ENCODE measurements around the gene ADGRF5. TPM values are rescaled to one million over a fixed set of nuclear protein-coding genes. Genes with fewer than 3 reads are reported as not detected.

Gene ADGRF5
- total RNA-seq, 4 donors from 2014 or later: 3.8 to 9.9 (median 5.4) TPM

- H3K4me1 ChIP-seq: no peaks in the 10 kb centered on the region
- no peak overlapping the region for H3K27ac ChIP-seq
- TF ChIP-seq CTCF (IDR thresholded peaks at IDR 0.05) (no peak), POLR2A (IDR thresholded peaks at IDR 0.05) (no peak)
- no peaks in the 10 kb centered on the region for H3K27me3 ChIP-seq
- DNase-seq: no peak
- no peaks in the 10 kb centered on the region for H3K36me3 ChIP-seq
- no peaks in the 10 kb centered on the region for H3K9me3 ChIP-seq
- H3K4me3 ChIP-seq: no peak overlapping the region
Measured at GRCh38 chr6:46963626-46964025, 41.9 kb upstream of the ADGRF5 start.

- no peak overlapping the region for H3K27ac ChIP-seq
Measured at GRCh38 chr6:46963039-46963438, 41.3 kb upstream of the ADGRF5 start.

GRCh38 chr6:46961711-46962110, 40.0 kb upstream of the ADGRF5 start:
- H3K4me3 ChIP-seq: no peak overlapping the region
- no peaks in the 10 kb centered on the region for H3K4me1 ChIP-seq
- no peak overlapping the region for H3K27ac ChIP-seq
- H3K36me3 ChIP-seq: no peaks in the 10 kb centered on the region
- TF ChIP-seq POLR2A (IDR thresholded peaks at IDR 0.05): no peak
- TF ChIP-seq CTCF (IDR thresholded peaks at IDR 0.05): no peak
- no peak for DNase-seq
- H3K27me3 ChIP-seq: no peaks in the 10 kb centered on the region
- no peaks in the 10 kb centered on the region for H3K9me3 ChIP-seq

More at GRCh38 chr6:46963039-46963438, 41.3 kb upstream of the ADGRF5 start:
- Histone ChIP-seq H3K9me3 (no peaks in the 10 kb centered on the region), H3K36me3 (no peaks in the 10 kb centered on the region), H3K4me3 (no peak overlapping the region), H3K27me3 (no peaks in the 10 kb centered on the region), H3K4me1 (no peaks in the 10 kb centered on the region)
- DNase-seq: no peak
- no peak for TF ChIP-seq POLR2A (IDR thresholded peaks at IDR 0.05)
- no peak for TF ChIP-seq CTCF (IDR thresholded peaks at IDR 0.05)

GRCh38 chr6:46961232-46961631, 39.5 kb upstream of the ADGRF5 start:
- no peak for DNase-seq
- Histone ChIP-seq H3K27ac (no peak overlapping the region), H3K4me1 (no peaks in the 10 kb centered on the region), H3K9me3 (no peaks in the 10 kb centered on the region), H3K27me3 (no peaks in the 10 kb centered on the region), H3K36me3 (no peaks in the 10 kb centered on the region), H3K4me3 (no peak overlapping the region)
- no peak for TF ChIP-seq POLR2A (IDR thresholded peaks at IDR 0.05)
- TF ChIP-seq CTCF (IDR thresholded peaks at IDR 0.05): no peak

GRCh38 chr6:46959419-46959818, 37.7 kb upstream of the ADGRF5 start:
- Histone ChIP-seq H3K4me1 (no peaks in the 10 kb centered on the region), H3K9me3 (no peaks in the 10 kb centered on the region), H3K36me3 (no peaks in the 10 kb centered on the region), H3K4me3 (no peak overlapping the region), H3K27me3 (no peaks in the 10 kb centered on the region), H3K27ac (no peak overlapping the region)
- DNase-seq: no peak
- TF ChIP-seq CTCF (IDR thresholded peaks at IDR 0.05) (no peak), POLR2A (IDR thresholded peaks at IDR 0.05) (no peak)

GRCh38 chr6:46956409-46956808, 34.7 kb upstream of the ADGRF5 start:
- Histone ChIP-seq H3K9me3 (no peaks in the 10 kb centered on the region), H3K36me3 (no peaks in the 10 kb centered on the region), H3K27me3 (no peaks in the 10 kb centered on the region), H3K4me3 (no peak overlapping the region), H3K27ac (no peak overlapping the region), H3K4me1 (no peaks in the 10 kb centered on the region)
- no peak for DNase-seq
- TF ChIP-seq POLR2A (IDR thresholded peaks at IDR 0.05): no peak
- no peak for TF ChIP-seq CTCF (IDR thresholded peaks at IDR 0.05)

Measured in Peyer's patch (tissue), 4 donors.